ENCODE measurements around the gene HPDL.
A peak's percentile ranks its signal among the peaks of the same experiment; 100 is the strongest.

The HPDL gene

DNA sequence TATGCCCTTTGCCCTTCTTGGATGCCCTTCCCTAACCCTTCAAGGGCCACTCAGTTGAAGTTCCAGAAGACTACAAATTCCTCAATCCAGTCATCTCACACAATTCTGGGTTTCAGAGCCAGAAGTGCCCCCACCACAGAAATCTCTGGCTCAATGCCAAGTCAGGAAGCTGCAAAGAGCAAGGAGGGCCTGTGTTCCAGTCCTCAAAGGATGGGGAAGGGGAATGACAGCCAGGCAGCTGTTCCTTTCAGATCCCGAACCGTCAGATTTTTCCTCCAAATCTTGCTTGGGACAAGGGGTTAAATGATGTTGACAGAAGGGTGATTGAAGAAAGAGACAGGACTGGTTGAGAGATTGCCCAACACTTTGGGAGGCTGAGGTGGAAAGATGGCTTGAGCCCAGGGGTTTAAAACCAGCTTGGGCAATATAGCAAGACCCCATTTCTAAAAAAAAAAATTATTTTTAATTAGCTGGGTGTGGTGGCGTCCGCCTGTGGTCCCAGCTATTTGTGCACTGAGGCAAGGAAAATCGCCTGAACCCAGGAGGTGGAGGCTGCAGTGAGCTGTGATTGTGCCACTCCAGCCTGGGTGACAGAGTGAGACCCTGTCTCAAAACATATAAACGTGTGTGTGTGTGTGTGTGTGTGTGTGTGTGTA lies 716 bp upstream of the HPDL start:
- no peak for DNase-seq

GRCh38 chr1:45327644-45328515 lies 1.2 kb downstream of the HPDL start:
- no peak for DNase-seq

- no peak for DNase-seq
Measured at GRCh38 chr1:45328680-45329079, 2.0 kb downstream of the HPDL start.

DNA sequence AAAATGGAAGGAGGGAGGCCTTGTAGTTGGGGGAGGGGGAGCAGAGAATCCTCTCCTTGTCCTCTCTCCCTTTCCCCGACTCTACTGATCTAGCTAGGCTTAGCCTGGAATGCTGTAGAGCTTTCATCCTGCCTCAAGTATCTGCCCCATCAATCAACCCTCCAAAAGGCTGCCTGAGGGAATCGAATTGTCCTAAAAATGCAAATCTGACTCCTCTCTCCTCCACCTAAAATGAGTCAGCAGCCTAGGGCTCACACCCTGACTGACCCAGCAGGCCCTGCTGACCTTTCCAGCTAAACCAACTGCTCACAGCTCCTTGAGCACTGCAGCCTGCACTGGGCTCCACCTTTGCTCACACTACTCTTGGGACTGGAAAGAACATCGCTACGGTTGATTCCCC lies 2.8 kb downstream of the HPDL start:
- DNase-seq, result no peak

DNA sequence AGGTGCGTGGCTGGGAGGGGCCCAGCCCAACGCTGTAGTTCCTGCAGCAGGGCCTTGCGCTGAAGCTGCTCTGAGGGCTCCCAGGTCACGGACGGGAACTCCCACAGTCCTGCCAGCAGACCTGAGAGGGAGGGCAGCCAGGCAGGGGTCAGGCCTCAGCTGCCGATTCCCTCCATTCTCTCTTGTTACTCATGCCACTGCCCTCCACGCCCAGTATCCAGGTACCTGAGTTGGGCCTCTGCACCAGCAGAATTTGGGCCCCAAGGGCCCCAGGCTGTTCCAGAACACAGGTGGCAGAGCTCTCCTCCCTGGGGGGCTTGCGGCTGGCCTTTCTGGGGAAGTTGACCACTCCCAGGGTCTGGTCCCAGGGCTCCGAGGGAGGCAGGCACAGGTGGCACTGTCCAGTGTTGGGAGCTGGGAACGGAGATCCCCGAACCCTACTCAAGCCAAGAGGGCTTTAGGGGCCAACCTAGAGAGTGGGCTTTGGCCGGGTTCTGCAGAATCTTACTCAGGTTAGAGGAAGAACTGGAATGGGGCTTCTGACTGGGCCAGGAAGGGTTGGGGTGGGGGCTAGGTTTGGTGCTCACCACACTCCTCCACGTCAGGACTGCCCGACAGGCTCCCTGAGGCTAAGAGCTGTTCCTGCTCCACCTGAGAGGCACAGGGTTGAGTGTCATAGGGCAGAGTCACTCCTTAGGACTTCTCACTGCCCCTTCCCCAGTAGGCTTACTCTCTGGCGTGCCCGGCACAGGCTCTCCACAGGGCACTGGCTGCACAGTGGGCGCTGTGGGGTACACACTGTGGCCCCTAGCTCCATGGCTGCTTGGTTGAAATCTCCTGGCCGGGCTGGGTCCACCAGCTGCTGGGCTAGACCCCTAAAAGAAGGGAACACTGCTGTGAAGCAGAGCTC lies 5.0 kb downstream of the HPDL start:
- no peak for DNase-seq

DNA sequence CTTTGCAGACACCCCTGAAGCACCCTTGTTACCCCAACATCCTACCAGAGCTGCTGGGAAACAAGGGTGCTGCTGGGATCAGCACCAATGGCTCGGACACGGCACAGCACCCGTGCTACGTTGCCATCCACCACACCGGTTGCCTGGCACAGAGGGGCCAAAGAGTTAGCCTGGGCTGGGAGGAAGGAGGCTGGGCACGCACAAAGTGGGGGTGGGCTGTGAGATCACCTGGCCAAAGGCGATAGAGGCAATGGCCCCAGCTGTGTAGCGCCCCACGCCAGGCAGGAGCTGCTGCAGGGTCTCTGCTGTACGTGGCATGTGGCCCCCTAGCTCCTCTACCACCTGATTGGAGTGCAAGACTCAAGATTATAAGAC lies 5.6 kb downstream of the HPDL start:
- no peak for DNase-seq

DNA sequence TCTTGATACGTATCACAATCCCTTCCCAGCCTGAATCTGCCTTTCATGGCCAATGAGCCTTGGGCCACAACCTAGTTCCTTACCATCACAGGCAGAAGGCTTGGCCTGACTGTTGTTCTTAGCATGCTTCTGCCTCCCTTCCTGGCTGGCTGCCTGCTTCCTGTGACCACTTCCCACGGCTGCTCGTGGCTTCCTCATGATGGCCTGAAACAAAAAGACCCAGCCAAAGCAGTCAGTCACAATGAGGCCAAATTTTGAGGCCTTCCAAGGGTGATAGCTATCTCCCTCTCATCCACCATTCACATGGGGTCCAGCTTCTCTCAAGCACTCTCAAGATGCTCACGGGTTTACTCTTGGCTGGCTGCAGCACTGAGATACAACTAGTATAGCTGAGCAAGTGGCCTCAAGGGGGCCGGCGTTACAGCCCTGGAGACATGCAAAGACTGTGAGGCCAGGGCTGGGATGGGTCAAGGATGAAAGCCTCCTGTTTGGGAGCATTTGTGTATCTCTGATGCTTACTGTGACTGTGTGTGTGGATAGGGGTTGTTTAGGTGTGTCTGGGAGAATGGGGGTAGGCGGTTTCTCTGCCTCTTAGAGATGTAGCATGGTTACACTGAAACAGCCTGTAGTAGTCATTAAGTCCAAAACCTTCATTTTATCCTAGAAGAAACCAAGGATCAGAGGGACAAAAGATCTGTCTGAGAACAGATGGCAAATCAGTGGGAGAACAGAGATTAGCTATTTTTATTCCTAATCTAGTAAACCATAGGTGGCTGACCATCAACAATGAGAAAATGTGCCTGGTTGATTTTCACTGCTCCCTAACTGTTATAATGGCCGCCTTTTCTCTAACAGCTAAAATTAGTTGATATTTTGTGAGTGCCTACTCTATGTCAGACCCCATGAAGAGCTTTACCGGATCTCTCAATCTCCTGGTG lies 7.9 kb downstream of the HPDL start:
- DNase-seq, result no peak

GRCh38 chr1:45335855-45336324 lies 9.2 kb downstream of the HPDL start:
- no peak for DNase-seq

DNA sequence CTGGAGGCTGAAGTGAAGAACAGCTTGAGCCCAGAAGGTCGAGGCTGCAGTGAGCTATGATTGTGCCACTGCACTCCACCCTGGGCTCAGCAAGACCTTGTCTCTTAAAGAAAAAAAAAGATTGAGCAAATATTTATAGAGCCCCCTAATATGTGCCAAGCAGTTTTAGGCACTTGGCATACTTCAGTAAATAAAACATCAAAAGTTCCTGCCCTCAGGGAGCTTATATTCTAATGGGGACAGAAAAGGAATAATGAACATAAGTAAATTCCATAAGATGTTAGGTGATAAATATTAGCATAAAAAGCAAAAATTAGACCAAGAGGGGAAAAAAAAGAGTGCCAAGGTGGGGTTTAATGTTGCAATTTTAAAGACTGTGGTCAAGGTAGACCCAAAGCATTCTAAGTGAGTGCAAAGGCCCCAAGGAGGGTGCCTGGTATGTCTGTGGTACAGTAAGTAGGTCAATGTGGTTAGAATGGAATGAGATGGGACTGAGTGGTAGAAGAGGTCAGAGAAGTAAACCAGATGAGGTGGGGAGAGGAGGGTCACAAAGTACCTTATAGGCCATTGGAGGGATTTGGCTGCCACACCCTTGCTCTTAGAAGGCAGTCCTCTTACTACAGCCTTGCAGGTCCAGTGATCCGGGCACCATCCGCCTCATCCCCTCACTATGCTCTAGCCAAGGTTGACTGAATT lies 11.1 kb downstream of the HPDL start:
- DNase-seq, result no peak

DNA sequence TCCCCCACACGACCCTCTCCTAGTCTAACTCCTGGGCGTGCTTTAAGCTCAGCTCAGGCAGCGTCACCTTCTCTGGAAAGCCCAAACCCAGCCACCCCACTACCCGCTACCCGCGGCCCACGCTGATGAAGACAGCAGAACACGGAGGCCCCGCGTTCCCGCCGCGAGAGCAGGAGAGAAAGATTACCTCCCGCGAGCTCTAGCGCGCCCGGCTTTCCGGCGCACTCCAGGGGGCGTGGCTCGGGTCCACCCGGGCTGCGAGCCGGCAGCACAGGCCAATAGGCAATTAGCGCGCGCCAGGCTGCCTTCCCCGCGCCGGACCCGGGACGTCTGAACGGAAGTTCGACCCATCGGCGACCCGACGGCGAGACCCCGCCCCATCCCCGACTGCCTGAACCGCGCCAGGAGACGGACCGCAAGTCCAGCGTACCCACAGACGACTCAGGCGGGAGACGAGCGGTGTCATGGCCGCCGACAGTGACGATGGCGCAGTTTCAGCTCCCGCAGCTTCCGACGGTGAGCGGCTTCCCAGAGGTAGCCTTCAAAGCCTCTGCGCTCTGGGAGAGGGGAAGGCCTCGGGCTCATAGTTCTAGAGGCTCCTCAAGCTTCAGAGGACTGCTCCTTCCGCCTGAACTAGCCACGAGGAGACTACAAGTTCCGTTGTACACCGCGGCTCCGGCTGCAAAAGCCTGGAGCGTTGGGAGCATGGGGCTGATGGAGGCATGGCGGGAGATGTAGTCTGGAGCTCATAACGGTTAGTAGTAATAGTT lies 13.3 kb downstream of the HPDL start, which contains the start of the genes MUTYH and TOE1:
MUTYH (minus strand) TSS at position 652 of the 770 bp plus-strand sequence. CDS start 5,935 bp downstream, outside the sequence.
TOE1 (plus strand) TSS at position 382 of the 770 bp plus-strand sequence; CDS start at position 465, 83 bp downstream.
- peak; percentile 93 for DNase-seq

DNA sequence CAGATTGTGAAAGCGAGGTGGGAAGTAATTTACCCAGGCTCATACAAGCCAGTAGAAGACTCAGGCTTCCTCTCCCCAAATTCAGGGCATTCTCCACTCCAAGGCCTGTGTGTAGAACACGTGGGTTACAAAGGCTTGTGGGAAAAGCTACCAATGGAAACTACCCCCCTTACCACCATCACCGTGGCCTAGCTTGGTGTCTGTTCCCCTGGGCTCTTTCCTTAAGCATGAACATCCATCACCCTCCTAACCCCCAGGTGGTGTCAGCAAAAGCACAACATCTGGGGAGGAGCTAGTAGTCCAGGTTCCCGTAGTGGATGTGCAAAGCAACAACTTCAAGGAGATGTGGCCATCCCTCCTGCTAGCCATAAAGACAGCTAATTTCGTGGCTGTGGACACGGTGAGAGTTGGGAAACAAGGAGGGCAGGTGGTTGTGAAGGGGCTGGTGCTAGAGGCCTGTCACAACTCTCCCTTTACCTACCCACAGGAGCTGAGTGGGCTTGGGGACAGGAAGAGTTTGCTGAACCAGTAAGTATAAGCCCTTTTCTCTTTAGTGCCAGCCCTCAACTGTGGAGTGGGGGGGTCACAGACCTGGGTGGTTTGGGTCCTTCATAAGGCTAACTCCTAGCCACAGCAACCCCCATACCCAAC lies 14.2 kb downstream of the HPDL start:
- DNase-seq, result no peak

DNA sequence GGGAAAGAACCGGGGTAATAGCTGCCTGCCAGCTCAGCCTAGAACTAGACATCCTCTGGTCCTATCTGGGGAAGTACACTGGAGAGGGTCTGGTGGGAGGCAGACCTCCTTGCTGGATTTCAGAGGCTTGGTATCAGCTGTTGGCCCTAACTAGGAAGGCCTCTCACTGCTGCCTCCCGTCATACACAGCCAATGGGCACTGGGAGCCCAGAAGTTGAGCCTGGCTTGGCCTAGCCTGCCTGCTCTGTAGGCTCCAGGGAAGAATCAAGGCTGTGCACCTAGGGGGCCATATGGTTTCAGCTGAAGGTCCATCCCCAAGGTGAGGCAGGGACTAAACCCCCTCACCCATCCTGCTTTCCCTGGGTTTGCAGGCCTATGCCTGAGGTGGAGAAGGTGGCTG lies 17.8 kb downstream of the HPDL start:
- no peak for DNase-seq

- DNase-seq, result no peak
Measured at GRCh38 chr1:45345014-45345413, 18.3 kb downstream of the HPDL start.

DNA sequence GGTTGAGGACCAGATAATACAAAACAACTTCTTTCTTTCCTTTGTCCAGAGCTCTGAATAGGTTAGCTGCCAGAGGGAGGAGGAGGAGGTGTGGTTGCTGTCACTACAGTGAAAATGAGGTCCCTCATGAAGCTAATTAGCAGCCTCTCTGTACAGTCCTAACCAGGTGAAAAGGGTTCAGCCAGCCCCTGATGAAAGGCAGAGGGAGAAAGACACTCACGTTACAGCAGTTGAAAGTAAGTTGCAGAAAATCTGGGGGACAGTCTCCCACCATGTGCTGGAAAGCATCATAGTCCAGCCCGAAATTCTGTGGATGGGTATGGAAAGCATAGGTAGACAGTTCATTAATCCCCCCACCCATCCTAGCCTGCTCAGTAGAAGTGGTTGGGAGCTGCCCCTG lies 19.8 kb downstream of the HPDL start:
- no peak for DNase-seq

DNA sequence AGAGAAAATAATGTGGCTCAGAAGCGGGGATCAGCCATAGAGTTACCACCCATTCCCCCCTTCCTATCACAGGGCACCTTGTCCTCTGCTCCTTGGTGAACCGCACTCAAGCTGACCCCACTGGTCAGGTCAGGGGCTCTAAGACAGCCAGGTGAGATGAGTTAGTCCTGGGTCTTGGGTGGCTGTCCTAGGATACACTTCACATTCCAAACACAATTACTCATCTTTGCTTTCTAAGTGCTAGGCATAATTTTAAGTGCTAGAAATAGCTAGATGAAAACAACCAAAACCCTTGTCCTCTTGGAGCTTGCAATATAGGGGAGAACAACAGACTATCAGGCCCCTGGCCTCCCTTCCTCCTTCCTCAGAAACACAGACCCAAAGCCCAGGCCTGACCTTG lies 21.3 kb downstream of the HPDL start:
- no peak for DNase-seq

GRCh38 chr1:45348609-45348965 lies 21.9 kb downstream of the HPDL start:
- DNase-seq, result no peak

DNA sequence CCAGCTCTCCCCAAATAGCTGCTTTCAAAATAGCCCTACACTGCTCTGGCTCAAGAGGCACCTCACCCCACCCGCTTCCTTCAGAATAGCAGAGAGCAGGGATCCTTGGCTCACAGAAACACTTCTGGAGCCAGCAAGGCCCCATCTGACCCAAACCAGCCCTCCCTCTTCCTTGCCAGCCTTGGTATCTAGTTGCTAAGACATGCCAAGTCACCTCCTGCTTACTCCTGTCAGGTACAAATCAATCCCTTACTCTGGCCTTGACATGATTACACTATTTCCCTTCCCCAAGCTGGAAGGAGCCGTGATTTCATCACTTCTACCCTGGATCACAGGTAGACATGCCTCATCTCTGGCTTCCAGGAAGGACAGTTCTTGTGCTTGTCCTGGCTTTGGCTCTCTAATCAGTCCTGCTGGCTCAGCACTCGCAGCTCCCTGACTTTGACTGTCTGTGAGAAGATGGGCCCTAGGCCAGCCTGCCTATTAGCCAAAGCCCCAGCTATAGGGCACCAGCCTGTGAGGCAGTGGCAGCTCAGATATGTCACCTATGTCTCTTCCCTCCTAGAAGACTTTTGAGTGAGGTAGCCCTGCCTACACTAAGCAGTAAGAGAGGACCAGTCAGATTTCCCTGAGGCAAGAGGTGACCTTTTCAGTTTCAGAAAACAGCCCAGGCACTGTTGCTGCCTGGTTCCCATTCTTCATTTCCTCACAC lies 22.4 kb downstream of the HPDL start:
- no peak for DNase-seq

DNA sequence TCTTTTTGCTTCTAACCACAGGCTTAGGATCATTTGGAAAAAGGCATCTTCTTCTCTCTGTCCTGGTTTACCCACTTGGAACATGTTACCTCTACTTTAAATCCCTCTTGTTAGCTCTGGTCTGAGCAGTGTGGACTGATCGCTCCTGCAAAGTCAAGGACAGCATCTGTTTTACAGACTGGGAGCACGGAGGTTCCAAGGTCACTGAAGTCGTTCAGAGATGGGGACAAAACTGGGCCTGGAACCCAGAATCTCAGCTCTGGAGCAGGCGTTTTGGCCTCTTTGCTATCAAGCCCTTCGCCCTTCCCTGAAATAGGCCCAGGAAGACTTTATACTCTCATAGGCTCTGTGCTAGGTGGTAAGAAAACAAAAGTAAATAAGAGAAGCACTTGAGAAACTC lies 24.8 kb downstream of the HPDL start:
- DNase-seq, result no peak

DNA sequence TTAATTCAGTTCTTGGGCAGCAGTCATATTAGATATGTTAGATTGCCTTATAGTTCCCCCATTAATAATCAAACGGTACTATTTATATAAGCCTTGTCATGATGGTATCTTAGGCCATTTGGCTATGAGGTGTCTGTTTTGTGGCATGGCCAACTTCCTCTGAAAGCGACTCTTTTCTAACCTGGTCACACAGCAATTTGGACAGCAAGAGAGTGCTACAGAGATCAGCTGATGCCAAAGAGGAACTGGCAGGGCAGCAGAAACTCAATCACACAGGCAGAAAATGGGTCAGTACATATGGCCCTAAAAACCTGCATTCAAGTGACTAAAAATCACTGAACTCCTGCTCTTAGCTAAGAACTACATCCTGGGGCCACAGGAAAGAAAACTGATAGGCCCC lies 27.0 kb downstream of the HPDL start:
- no peak for DNase-seq

Data from NCI-H1092 (cell line).